ENCODE results near the gene GIGYF1. TPM values are rescaled to one million over a fixed set of nuclear protein-coding genes. Genes with fewer than 3 reads are reported as not detected.
"Not testable (repeated sequence)": the region's sequence is repeated elsewhere in the genome, so short reads cannot be mapped to it uniquely, and the experiment has no call there.

The GIGYF1 gene
- total and polyA plus RNA-seq, 2 experiments from 2014 or later = 13.2 to 17.6 TPM

DNA sequence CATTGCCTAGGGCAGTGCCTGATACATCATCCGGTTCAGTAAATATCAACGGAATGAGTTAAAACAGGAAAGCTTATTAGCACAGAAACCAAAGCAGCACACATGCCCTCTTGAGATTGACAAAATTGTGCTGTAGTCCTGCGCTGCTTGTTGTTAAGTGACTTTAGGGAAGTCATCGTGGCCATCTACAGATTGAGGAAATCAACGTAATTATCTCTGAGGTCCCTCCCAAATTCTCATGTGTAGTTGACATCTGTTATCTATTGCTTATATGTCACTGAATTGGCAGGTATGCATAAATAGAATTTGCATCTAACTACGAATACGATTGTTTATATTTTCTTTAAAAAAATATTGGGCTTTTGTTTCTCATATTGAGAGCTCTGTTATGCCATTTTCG lies 24.0 kb downstream of the GIGYF1 start:
- Histone ChIP-seq H3K4me1 (ENCODE audit: insufficient read depth) (no peaks in the 10 kb centered on the region), H3K27me3 (no peaks in the 10 kb centered on the region), H3K4me2 (no peak overlapping the region), H4K20me1 (ENCODE audit: insufficient read depth, poor library complexity, severe bottlenecking) (peaks cover 9% of the 10 kb centered on the region), H3K79me2 (peaks cover 12% of the 10 kb centered on the region), H3K9me2 (replicated peaks; ENCODE audit: insufficient read depth) (no peaks in the 10 kb centered on the region), H3K27ac (no peak overlapping the region), H3K4me3 (no peak overlapping the region), H3K9me3 (ENCODE audit: low read depth) (no peaks in the 10 kb centered on the region), H3K36me3 (replicated peaks; ENCODE audit: insufficient read depth, low read depth) (no peaks in the 10 kb centered on the region), H2AFZ (no peak overlapping the region)
- DNase-seq (ENCODE audit: low spot score) = no peak
- TF ChIP-seq, protein P1, sequence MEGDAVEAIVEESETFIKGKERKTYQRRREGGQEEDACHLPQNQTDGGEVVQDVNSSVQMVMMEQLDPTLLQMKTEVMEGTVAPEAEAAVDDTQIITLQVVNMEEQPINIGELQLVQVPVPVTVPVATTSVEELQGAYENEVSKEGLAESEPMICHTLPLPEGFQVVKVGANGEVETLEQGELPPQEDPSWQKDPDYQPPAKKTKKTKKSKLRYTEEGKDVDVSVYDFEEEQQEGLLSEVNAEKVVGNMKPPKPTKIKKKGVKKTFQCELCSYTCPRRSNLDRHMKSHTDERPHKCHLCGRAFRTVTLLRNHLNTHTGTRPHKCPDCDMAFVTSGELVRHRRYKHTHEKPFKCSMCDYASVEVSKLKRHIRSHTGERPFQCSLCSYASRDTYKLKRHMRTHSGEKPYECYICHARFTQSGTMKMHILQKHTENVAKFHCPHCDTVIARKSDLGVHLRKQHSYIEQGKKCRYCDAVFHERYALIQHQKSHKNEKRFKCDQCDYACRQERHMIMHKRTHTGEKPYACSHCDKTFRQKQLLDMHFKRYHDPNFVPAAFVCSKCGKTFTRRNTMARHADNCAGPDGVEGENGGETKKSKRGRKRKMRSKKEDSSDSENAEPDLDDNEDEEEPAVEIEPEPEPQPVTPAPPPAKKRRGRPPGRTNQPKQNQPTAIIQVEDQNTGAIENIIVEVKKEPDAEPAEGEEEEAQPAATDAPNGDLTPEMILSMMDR (IDR thresholded peaks at IDR 0.05; ENCODE audit: poor library complexity) = no peak
- 78% methylated on average over 8 of the region's 8 CpGs for WGBS (ENCODE audit: low lambda C conversion rate, missing lambda C conversion rate)

DNA sequence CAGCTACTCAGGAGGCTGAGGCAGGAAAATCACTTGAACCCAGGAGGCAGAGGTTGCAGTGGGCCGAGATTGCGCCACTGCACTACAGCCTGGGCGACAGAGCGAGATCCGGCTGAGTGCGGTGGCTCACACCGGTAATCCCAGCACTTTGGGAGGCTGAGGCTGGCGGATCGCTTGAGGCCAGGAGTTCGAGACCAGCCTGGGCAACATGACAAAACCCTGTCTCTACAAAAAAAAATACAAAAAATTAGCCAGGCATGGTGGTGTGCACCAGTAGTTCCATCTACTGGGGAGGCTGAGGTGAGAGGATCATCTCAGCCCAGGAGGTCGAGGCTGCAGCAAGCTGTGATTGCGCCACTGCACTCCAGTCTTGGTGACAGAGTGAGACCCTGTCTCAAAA lies 24.9 kb downstream of the GIGYF1 start:
- not testable (repeated sequence) for H3K27me3 ChIP-seq; H3K9me3 ChIP-seq (ENCODE audit: low read depth); H3K9me2 ChIP-seq (replicated peaks; ENCODE audit: insufficient read depth); H3K4me3 ChIP-seq; DNase-seq (ENCODE audit: low spot score); H3K36me3 ChIP-seq (replicated peaks; ENCODE audit: insufficient read depth, low read depth); H4K20me1 ChIP-seq (ENCODE audit: insufficient read depth, poor library complexity, severe bottlenecking); H3K4me1 ChIP-seq (ENCODE audit: insufficient read depth); H3K27ac ChIP-seq; H2AFZ ChIP-seq; H3K79me2 ChIP-seq; H3K4me2 ChIP-seq
- 97% methylated on average over 12 of the region's 12 CpGs for WGBS (ENCODE audit: low lambda C conversion rate, missing lambda C conversion rate)

DNA sequence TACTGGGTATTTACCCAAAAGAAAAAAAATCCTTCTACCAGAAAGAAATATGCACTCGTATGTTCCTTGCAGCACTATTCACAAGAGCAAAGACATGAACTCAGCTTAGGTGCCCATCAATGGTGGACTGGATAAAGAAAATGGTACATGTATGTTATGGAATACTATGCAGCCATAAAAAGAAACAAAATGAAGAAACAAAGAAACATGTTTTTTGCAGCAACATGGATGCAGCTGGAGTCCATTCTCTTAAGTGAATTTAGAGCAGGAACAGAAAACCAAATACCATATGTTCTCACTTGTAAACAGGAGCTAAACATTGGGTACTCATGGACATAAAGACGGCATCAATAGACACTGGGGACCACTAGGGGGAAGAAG lies 26.0 kb downstream of the GIGYF1 start:
- H3K27ac ChIP-seq = no peak overlapping the region
- H3K4me2 ChIP-seq = no peak overlapping the region
- WGBS (ENCODE audit: low lambda C conversion rate, missing lambda C conversion rate) = 94% methylated on average over 2 of the region's 2 CpGs
- no peaks in the 10 kb centered on the region for H3K4me1 ChIP-seq (ENCODE audit: insufficient read depth)
- H3K79me2 ChIP-seq = no peaks in the 10 kb centered on the region
- no peaks in the 10 kb centered on the region for H3K36me3 ChIP-seq (replicated peaks; ENCODE audit: insufficient read depth, low read depth)
- no peaks in the 10 kb centered on the region for H3K27me3 ChIP-seq
- no peak overlapping the region for H3K4me3 ChIP-seq
- H4K20me1 ChIP-seq (ENCODE audit: insufficient read depth, poor library complexity, severe bottlenecking) = no peaks in the 10 kb centered on the region
- H2AFZ ChIP-seq = no peak overlapping the region
- TF ChIP-seq, protein P1 (IDR thresholded peaks at IDR 0.05; ENCODE audit: poor library complexity) = no peak
- TF ChIP-seq EZH2phosphoT487 (IDR thresholded peaks at IDR 0.05; ENCODE audit: low read depth, severe bottlenecking, unreplicated experiment) = no peak
- TF ChIP-seq EZH2 (IDR thresholded peaks at IDR 0.05; ENCODE audit: borderline replicate concordance) = no peak
- no peaks in the 10 kb centered on the region for H3K9me3 ChIP-seq (ENCODE audit: low read depth)
- no peak for DNase-seq (ENCODE audit: low spot score)
- H3K9me2 ChIP-seq (replicated peaks; ENCODE audit: insufficient read depth) = no peaks in the 10 kb centered on the region

DNA sequence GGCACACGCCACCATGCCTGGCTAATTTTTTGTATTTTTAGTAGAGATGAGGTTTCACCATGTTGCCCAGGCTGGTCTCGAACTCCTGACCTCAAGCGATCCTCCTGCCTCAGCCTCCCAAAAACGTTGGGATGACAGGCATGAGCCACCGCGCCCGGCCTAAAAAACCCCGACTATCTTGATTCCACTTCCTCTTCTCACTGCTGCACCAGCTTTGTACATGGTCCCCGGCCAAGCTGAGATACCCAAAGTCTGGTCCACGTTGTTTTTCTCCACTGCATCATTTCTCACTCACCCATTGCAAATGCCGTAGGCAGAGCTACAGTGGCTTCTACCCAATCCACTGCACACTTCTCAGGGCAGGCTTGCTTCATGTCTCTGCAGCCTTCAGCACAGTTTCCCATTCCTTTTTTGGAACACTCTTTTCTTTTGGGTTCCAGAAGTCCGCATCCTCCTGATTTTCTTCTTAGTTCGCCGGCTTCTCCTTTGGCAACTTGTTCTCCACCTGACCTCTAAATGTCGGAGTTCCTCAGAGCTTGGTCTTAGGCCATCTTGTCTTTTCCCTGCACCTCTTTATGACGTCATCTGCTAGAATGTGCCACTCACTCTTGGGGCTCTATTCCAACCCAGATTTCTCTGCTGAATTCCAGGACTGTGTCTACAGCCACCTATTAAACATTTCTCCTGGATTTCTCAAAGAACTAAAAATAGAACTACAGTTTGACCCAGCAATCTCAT lies 26.6 kb downstream of the GIGYF1 start:
- TF ChIP-seq EZH2phosphoT487 (IDR thresholded peaks at IDR 0.05; ENCODE audit: low read depth, severe bottlenecking, unreplicated experiment) (no peak), EZH2 (IDR thresholded peaks at IDR 0.05; ENCODE audit: borderline replicate concordance) (no peak)
- TF ChIP-seq, protein P1 (IDR thresholded peaks at IDR 0.05; ENCODE audit: poor library complexity) = no peak
- WGBS (ENCODE audit: low lambda C conversion rate, missing lambda C conversion rate) = 92% methylated on average over 16 of the region's 16 CpGs
- H4K20me1 ChIP-seq (ENCODE audit: insufficient read depth, poor library complexity, severe bottlenecking) = no peaks in the 10 kb centered on the region

More for the DNA sequence above, 26.6 kb downstream of the GIGYF1 start:
- Histone ChIP-seq H3K4me1 (ENCODE audit: insufficient read depth) (no peaks in the 10 kb centered on the region), H3K79me2 (no peaks in the 10 kb centered on the region), H3K36me3 (replicated peaks; ENCODE audit: insufficient read depth, low read depth) (no peaks in the 10 kb centered on the region), H2AFZ (no peak overlapping the region), H3K27me3 (no peaks in the 10 kb centered on the region), H3K27ac (no peak overlapping the region), H3K9me3 (ENCODE audit: low read depth) (no peaks in the 10 kb centered on the region), H3K4me3 (no peak overlapping the region), H3K9me2 (replicated peaks; ENCODE audit: insufficient read depth) (no peaks in the 10 kb centered on the region), H3K4me2 (no peak overlapping the region)
- DNase-seq (ENCODE audit: low spot score) = no peak

Data from hepatocyte (in vitro differentiated cells).